ENCODE measurements around the gene HCK. TPM values are rescaled to one million over a fixed set of nuclear protein-coding genes. Genes with fewer than 3 reads are reported as not detected.
A peak's percentile ranks its signal among the peaks of the same experiment; 100 is the strongest.

Gene HCK
- total RNA-seq, 1 donor from 2014 or later: 0.78 TPM

GRCh38 chr20:32130965-32131364, 78.9 kb downstream of the HCK start:
- no peaks in the 10 kb centered on the region for H3K36me3 Mint-ChIP-seq (ENCODE audit: unreplicated experiment)
- H3K4me3 Mint-ChIP-seq (ENCODE audit: unreplicated experiment): peak overlapping the region; percentile 23
- no peak overlapping the region for H3K27ac Mint-ChIP-seq (ENCODE audit: unreplicated experiment)
- H3K27me3 Mint-ChIP-seq (ENCODE audit: unreplicated experiment): peaks cover 2% of the 10 kb centered on the region
- no peak for DNase-seq
- peaks cover 15% of the 10 kb centered on the region for H3K4me1 Mint-ChIP-seq (ENCODE audit: low read depth, unreplicated experiment)
- no peaks in the 10 kb centered on the region for H3K9me3 Mint-ChIP-seq (ENCODE audit: unreplicated experiment)
- TF ChIP-seq CTCF (IDR thresholded peaks at IDR 0.05; ENCODE audit: partially characterized antibody, unreplicated experiment): no peak

GRCh38 chr20:32132911-32133549, 81.0 kb downstream of the HCK start:
- no peaks in the 10 kb centered on the region for H3K27me3 Mint-ChIP-seq (ENCODE audit: unreplicated experiment)
- peaks cover 9% of the 10 kb centered on the region for H3K4me1 Mint-ChIP-seq (ENCODE audit: low read depth, unreplicated experiment)
- H3K27ac Mint-ChIP-seq (ENCODE audit: unreplicated experiment): no peak overlapping the region
- no peak overlapping the region for H3K4me3 Mint-ChIP-seq (ENCODE audit: unreplicated experiment)
- no peak for TF ChIP-seq CTCF (IDR thresholded peaks at IDR 0.05; ENCODE audit: partially characterized antibody, unreplicated experiment)
- H3K9me3 Mint-ChIP-seq (ENCODE audit: unreplicated experiment): peaks cover 4% of the 10 kb centered on the region
- no peaks in the 10 kb centered on the region for H3K36me3 Mint-ChIP-seq (ENCODE audit: unreplicated experiment)
- no peak for DNase-seq

- H3K27me3 Mint-ChIP-seq (ENCODE audit: unreplicated experiment): no peaks in the 10 kb centered on the region
- peaks cover 5% of the 10 kb centered on the region for H3K9me3 Mint-ChIP-seq (ENCODE audit: unreplicated experiment)
- DNase-seq: no peak
- peaks cover 8% of the 10 kb centered on the region for H3K4me1 Mint-ChIP-seq (ENCODE audit: low read depth, unreplicated experiment)
- H3K4me3 Mint-ChIP-seq (ENCODE audit: unreplicated experiment): no peak overlapping the region
- no peak for TF ChIP-seq CTCF (IDR thresholded peaks at IDR 0.05; ENCODE audit: partially characterized antibody, unreplicated experiment)
- H3K27ac Mint-ChIP-seq (ENCODE audit: unreplicated experiment): no peak overlapping the region
- peaks cover 2% of the 10 kb centered on the region for H3K36me3 Mint-ChIP-seq (ENCODE audit: unreplicated experiment)
Observed at GRCh38 chr20:32134026-32134425, 82.0 kb downstream of the HCK start.

GRCh38 chr20:32135983-32136515, 84.0 kb downstream of the HCK start:
- Mint-ChIP-seq H3K4me3 (ENCODE audit: unreplicated experiment) (no peak overlapping the region), H3K27ac (ENCODE audit: unreplicated experiment) (no peak overlapping the region), H3K9me3 (ENCODE audit: unreplicated experiment) (peaks cover 7% of the 10 kb centered on the region), H3K4me1 (ENCODE audit: low read depth, unreplicated experiment) (peaks cover 11% of the 10 kb centered on the region), H3K36me3 (ENCODE audit: unreplicated experiment) (peaks cover 16% of the 10 kb centered on the region), H3K27me3 (ENCODE audit: unreplicated experiment) (no peaks in the 10 kb centered on the region)
- no peak for DNase-seq
- TF ChIP-seq CTCF (IDR thresholded peaks at IDR 0.05; ENCODE audit: partially characterized antibody, unreplicated experiment): no peak

- H3K27ac Mint-ChIP-seq (ENCODE audit: unreplicated experiment): peak overlapping the region; percentile 13
- TF ChIP-seq CTCF (IDR thresholded peaks at IDR 0.05; ENCODE audit: partially characterized antibody, unreplicated experiment): no peak
Observed at GRCh38 chr20:32138921-32139320, 86.9 kb downstream of the HCK start.

More at GRCh38 chr20:32138921-32139320, 86.9 kb downstream of the HCK start:
- Mint-ChIP-seq H3K27me3 (ENCODE audit: unreplicated experiment) (peaks cover 2% of the 10 kb centered on the region), H3K36me3 (ENCODE audit: unreplicated experiment) (peaks cover 16% of the 10 kb centered on the region), H3K4me3 (ENCODE audit: unreplicated experiment) (no peak overlapping the region), H3K9me3 (ENCODE audit: unreplicated experiment) (peaks cover 10% of the 10 kb centered on the region), H3K4me1 (ENCODE audit: low read depth, unreplicated experiment) (peaks cover 11% of the 10 kb centered on the region)
- DNase-seq: no peak

Measured in glutamatergic neuron (in vitro differentiated cells).